Tibial nerve (tissue), 4 donors: ENCODE data around the gene GEN1. TPM values are rescaled to one million over a fixed set of nuclear protein-coding genes. Genes with fewer than 3 reads are reported as not detected.

Experiments
- DNase-seq, 2 donors: peaks; one replicate each; pipeline ENCODE4 v3.0.0-alpha.2; 2019; ENCODE audit warnings: low spot score in 2 of 2
- H3K27ac ChIP-seq, 4 donors: fragments of 200-600 bp; sonication (generic) in 3 of 4; one replicate each; pipeline ENCODE4 v1.5.1; 2017 to 2019; ENCODE audit warnings: mild to moderate bottlenecking in 1 of 4
- H3K27me3 ChIP-seq, 2 donors: fragments of 200-600 bp; sonication (generic) in 1 of 2; one replicate each; pipeline versions ENCODE4 v1.5.1 to v1.6.0; 2017 to 2019
- H3K36me3 ChIP-seq, 3 donors: fragments of 200-600 bp; sonication (generic); one replicate each; pipeline ENCODE4 v1.5.1; 2018 to 2019
- H3K4me1 ChIP-seq, 4 donors: fragments of 200-600 bp; sonication (generic) in 3 of 4; one replicate each; pipeline ENCODE4 v1.5.1; 2017 to 2019
- H3K4me3 ChIP-seq, 4 donors: fragments of 200-600 bp; sonication (generic) in 3 of 4; one replicate each; pipeline ENCODE4 v1.5.1; 2017 to 2019; ENCODE audit warnings: mild to moderate bottlenecking in 1 of 4, moderate library complexity in 1 of 4
- H3K9me3 ChIP-seq, 4 donors: fragments of 200-600 bp; sonication (generic) in 3 of 4; one replicate each; pipeline ENCODE4 v1.5.1; 2017 to 2019
- EP300 ChIP-seq, 2 donors: sonication (generic); formaldehyde crosslinking; IDR thresholded peaks; one replicate each; pipeline ENCODE4 v1.6.1; 2017; ENCODE audit warnings: antibody characterized with exemption in 2 of 2, mild to moderate bottlenecking in 1 of 2
- POLR2A ChIP-seq, 2 donors: fragments of 450-650 bp; IDR thresholded peaks; one replicate each; pipeline ENCODE4 v1.6.1; 2017; ENCODE audit warnings: antibody characterized with exemption in 2 of 2, mild to moderate bottlenecking in 2 of 2, moderate library complexity in 2 of 2
- WGBS, 2 donors: methylation state at CpG; one replicate each; pipeline ENCODE4 v1.1.5; 2018; 5-methylcytosine and 5-hydroxymethylcytosine counted together
- total RNA-seq, 4 donors: library from RNA; depleted of rRNA; stranded (reverse); fragments of >200 nt; gene quantifications; one replicate each; pipeline ENCODE4 v1.1.0, GENCODE V29; 2016
- TF ChIP-seq, protein P1 (sequence below), 5 experiments: fragments of 200-600 bp in 3 of 5; fragments of 450-650 bp in 2 of 5; sonication (generic) in 3 of 5; IDR thresholded peaks; one replicate each; pipeline ENCODE4 v1.5.1; 2016 to 2019; ENCODE audit warnings: antibody characterized with exemption in 5 of 5, mild to moderate bottlenecking in 3 of 5, moderate library complexity in 2 of 5

The GEN1 gene
- total RNA-seq, 4 donors from 2014 or later: 1.5 to 17.5 (median 4.2) TPM

DNA sequence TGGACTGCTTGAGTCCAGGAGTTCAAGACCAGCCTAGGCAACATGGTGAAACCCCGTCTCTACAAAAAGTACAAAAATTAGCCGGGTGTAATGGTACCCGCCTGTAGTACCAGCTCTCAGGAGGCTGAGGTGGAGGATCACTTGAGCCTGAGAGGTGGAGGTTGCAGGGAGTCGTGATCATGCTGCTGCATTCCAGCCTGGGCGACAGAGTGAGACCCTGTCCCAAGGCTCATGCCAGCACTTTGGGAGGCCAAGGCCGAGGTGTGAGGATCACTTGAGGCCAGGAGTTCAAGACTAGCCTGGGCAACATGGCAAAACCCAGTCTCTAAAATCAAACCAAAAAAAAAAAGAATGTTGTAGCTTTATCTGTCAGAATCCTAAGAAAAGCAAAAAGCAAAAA lies 25.7 kb upstream of the GEN1 start:
- WGBS, 2 donors: 92 to 97% methylated on average over 6 of the region's 6 CpGs
- no peak for DNase-seq
- peaks cover 0 to 47% (median 0%) of the 10 kb centered on the region in 3 donors for H3K36me3 ChIP-seq
- no peaks in the 10 kb centered on the region for H3K27me3 ChIP-seq
- no peak overlapping the region for H3K27ac ChIP-seq
- H3K4me1 ChIP-seq: no peaks in the 10 kb centered on the region
- H3K4me3 ChIP-seq: no peak overlapping the region
- TF ChIP-seq, protein P1, sequence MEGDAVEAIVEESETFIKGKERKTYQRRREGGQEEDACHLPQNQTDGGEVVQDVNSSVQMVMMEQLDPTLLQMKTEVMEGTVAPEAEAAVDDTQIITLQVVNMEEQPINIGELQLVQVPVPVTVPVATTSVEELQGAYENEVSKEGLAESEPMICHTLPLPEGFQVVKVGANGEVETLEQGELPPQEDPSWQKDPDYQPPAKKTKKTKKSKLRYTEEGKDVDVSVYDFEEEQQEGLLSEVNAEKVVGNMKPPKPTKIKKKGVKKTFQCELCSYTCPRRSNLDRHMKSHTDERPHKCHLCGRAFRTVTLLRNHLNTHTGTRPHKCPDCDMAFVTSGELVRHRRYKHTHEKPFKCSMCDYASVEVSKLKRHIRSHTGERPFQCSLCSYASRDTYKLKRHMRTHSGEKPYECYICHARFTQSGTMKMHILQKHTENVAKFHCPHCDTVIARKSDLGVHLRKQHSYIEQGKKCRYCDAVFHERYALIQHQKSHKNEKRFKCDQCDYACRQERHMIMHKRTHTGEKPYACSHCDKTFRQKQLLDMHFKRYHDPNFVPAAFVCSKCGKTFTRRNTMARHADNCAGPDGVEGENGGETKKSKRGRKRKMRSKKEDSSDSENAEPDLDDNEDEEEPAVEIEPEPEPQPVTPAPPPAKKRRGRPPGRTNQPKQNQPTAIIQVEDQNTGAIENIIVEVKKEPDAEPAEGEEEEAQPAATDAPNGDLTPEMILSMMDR (IDR thresholded peaks at IDR 0.05): no peak
- TF ChIP-seq EP300 (IDR thresholded peaks at IDR 0.05) (no peak), POLR2A (IDR thresholded peaks at IDR 0.05) (no peak)
- no peaks in the 10 kb centered on the region for H3K9me3 ChIP-seq

DNA sequence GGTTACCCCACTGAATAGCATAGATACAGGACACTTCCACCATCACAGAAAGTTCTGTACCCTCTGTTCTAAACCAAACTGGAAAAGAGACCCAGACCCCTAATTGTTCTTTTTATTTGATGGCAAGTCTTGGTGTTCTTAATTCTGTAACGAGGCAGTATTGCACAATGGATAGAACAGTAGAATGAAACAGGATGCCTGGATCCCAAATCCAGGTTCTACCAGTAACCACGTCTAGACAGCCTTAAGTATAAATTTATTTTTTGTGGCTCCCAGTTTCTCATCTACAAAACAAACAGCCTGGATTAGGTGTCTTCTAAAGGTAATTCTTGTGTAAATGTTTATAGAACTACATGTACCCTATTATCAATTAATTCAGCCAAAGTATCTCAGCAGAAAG lies 24.1 kb upstream of the GEN1 start:
- DNase-seq: no peak
- no peak overlapping the region for H3K27ac ChIP-seq
- H3K9me3 ChIP-seq: no peaks in the 10 kb centered on the region
- no peaks in the 10 kb centered on the region for H3K4me1 ChIP-seq
- WGBS, 2 donors: 88 to 97% methylated on average over 2 of the region's 2 CpGs
- no peak for TF ChIP-seq POLR2A (IDR thresholded peaks at IDR 0.05)
- TF ChIP-seq, protein P1 (IDR thresholded peaks at IDR 0.05): no peak
- TF ChIP-seq EP300 (IDR thresholded peaks at IDR 0.05): no peak
- peaks cover 0 to 54% (median 0%) of the 10 kb centered on the region in 3 donors for H3K36me3 ChIP-seq
- no peak overlapping the region for H3K4me3 ChIP-seq
- H3K27me3 ChIP-seq: no peaks in the 10 kb centered on the region

DNA sequence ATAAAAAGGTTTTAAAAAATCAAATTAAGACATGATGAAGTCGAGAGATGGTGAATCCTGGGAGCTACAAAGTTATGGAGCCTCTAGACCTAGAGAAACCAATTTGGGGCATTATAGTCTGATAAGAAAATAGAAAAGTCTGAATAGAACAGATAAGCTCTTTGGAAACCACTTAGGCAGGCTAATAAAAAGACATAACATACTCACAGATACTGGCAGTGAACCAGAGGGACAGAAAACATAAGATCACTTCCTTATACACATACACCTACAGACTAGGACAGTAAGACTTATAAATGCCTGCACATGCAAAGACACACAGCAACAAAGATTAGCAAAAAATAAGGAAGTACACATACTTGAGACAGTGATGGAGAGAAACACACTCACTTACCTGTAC lies 20.3 kb upstream of the GEN1 start:
- Histone ChIP-seq H3K4me3 (no peak overlapping the region), H3K9me3 (no peaks in the 10 kb centered on the region), H3K27me3 (no peaks in the 10 kb centered on the region), H3K36me3 (peaks cover 0 to 80% (median 0%) of the 10 kb centered on the region in 3 donors), H3K27ac (no peak overlapping the region), H3K4me1 (no peaks in the 10 kb centered on the region)
- TF ChIP-seq EP300 (IDR thresholded peaks at IDR 0.05): no peak
- TF ChIP-seq, protein P1 (IDR thresholded peaks at IDR 0.05): no peak
- DNase-seq: no peak
- 88 to 92% methylated on average over 1 of the region's 1 CpG for WGBS, 2 donors

DNA sequence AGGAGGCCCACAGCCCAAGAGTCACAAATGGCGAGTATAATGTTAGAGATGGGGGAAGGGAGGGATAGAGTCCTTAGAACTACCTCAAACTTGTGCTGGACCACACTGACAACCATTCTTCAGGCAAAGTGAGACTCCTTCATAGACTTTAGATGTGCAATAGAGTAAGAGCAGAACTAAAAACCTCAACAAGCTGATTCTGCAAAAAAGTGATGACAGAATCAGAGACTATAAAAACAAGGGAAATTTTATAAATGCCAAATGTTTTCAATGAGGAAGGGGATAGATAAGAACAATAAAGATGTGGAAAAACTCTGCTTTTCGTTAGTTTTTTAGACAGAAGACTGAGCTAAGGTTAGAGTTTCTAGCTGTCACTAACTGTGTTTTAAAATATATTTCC lies 18.1 kb upstream of the GEN1 start:
- Histone ChIP-seq H3K9me3 (no peaks in the 10 kb centered on the region), H3K4me1 (no peaks in the 10 kb centered on the region), H3K36me3 (peaks cover 0 to 87% (median 0%) of the 10 kb centered on the region in 3 donors), H3K27me3 (no peaks in the 10 kb centered on the region), H3K4me3 (no peak overlapping the region), H3K27ac (no peak overlapping the region)
- TF ChIP-seq, protein P1 (IDR thresholded peaks at IDR 0.05): no peak
- no peak for TF ChIP-seq POLR2A (IDR thresholded peaks at IDR 0.05)
- TF ChIP-seq EP300 (IDR thresholded peaks at IDR 0.05): no peak
- 92 to 95% methylated on average over 2 of the region's 2 CpGs for WGBS, 2 donors
- no peak for DNase-seq

DNA sequence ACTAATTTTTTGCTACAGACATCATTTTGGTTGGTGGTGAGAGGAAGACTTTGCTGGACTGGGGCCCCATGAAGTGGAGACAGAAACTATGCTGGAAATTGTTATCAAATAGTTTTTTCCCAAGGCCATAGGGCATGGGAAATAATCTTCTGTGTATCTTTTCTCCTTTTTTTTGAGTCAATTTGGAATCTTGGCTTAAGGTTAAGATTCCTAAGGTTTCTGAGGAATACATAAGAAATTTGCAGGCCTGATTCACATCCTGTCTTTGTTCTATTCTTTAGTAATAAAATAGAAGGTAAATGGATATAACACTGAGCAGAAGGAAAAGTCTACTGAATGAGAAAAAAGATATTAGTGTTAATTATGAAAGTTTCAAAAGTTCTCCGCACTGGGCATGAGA lies 16.9 kb upstream of the GEN1 start:
- whole genome bisulfite sequencing, 2 donors: 72 to 86% methylated on average over 1 of the region's 1 CpG
- Histone ChIP-seq H3K27ac (no peak overlapping the region), H3K36me3 (peaks cover 0 to 79% (median 0%) of the 10 kb centered on the region in 3 donors), H3K4me1 (no peaks in the 10 kb centered on the region), H3K4me3 (no peak overlapping the region), H3K9me3 (no peaks in the 10 kb centered on the region), H3K27me3 (no peaks in the 10 kb centered on the region)
- no peak for DNase-seq
- TF ChIP-seq EP300 (IDR thresholded peaks at IDR 0.05): no peak

DNA sequence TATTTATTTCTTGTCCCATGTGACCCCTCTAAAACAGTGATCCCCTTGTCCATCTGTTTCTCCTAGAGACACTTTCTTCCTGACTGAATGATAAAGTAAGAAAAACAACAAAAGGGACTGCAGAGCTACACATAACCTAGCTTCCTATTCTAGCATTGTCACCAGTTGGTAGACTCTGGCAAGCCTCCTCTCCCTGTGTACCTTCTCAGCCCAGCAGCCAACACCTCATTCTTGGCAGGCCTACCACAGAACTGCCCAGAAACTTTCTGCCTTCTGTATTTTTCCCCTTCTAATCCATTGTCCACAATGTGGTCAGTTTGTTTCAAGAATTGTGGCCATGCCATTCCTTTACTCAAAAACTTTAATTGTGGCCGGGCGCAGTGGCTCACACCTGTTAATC lies 13.7 kb upstream of the GEN1 start:
- Histone ChIP-seq H3K4me1 (no peaks in the 10 kb centered on the region), H3K27me3 (no peaks in the 10 kb centered on the region), H3K27ac (no peak overlapping the region), H3K9me3 (no peaks in the 10 kb centered on the region), H3K36me3 (peaks cover 0 to 55% (median 0%) of the 10 kb centered on the region in 3 donors), H3K4me3 (no peak overlapping the region)
- no peak for DNase-seq
- 96 to 98% methylated on average over 2 of the region's 2 CpGs for WGBS, 2 donors
- TF ChIP-seq EP300 (IDR thresholded peaks at IDR 0.05) (no peak), POLR2A (IDR thresholded peaks at IDR 0.05) (no peak)
- TF ChIP-seq, protein P1 (IDR thresholded peaks at IDR 0.05): no peak
